IgD-negative memory B cell (primary cell): ENCODE results near the gene UGP2. TPM values are rescaled to one million over a fixed set of nuclear protein-coding genes. Genes with fewer than 3 reads are reported as not detected.
A peak's percentile ranks its signal among the peaks of the same experiment; 100 is the strongest.

Experiments
- H3K27ac Mint-ChIP-seq, 3 donors: one replicate each; pipeline ENCODE4 v1.8.0; 2020 to 2022; ENCODE audit warnings: mild to moderate bottlenecking in 3 of 3, mixed read lengths in 3 of 3, moderate library complexity in 1 of 3
- H3K27me3 Mint-ChIP-seq: one replicate; pipeline ENCODE4 v1.8.0; 2021; ENCODE audit warnings: mixed read lengths
- H3K36me3 Mint-ChIP-seq: one replicate; pipeline ENCODE4 v1.8.0; 2020; ENCODE audit warnings: mild to moderate bottlenecking, mixed read lengths
- H3K4me1 Mint-ChIP-seq, 3 donors: one replicate each; pipeline ENCODE4 v1.8.0; 2020 to 2022; ENCODE audit warnings: mixed read lengths in 3 of 3, mild to moderate bottlenecking in 1 of 3
- H3K4me3 Mint-ChIP-seq, 4 donors: one replicate each; pipeline ENCODE4 v1.8.0; 2020 to 2022; ENCODE audit warnings: mild to moderate bottlenecking in 4 of 4, mixed read lengths in 4 of 4, moderate library complexity in 3 of 4
- H3K9me3 Mint-ChIP-seq, 3 donors: one replicate each; pipeline ENCODE4 v1.8.0; 2020 to 2021; ENCODE audit warnings: mixed read lengths in 3 of 3, mild to moderate bottlenecking in 1 of 3
- polyA plus RNA-seq: library from polyadenylated mRNA; unstranded; fragments of 300-500 nt; fragmentation: Illumina TruSeq; gene quantifications from one replicate; pipeline ENCODE4 v1.2.3, GENCODE V29; 2021

UGP2 gene
- polyA plus RNA-seq, 1 donor from 2014 or later: 79.8 TPM

DNA sequence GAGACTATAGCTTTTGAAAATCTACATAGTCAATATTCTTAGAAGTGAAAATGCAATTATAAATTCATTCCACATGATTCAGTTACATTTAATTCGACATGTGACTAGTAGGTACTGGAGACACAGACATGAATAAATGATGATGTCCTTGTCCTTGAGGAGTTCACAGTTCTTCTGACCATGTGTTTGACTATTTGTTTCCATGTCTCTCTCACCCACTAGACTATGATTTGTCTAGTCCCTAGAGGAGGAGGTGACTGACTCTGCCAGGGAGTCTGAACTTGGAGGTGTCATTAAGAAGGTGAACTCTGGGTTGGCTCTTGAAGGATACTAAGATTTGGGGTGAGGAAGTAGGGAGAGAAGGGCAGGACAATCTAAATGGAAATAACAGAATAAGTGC lies 20.7 kb upstream of the UGP2 start:
- no peak overlapping the region for H3K27ac Mint-ChIP-seq
- peaks cover 4% of the 10 kb centered on the region for H3K36me3 Mint-ChIP-seq
- H3K4me1 Mint-ChIP-seq: peaks cover 2 to 4% (median 2%) of the 10 kb centered on the region in 3 donors
- H3K27me3 Mint-ChIP-seq: peaks cover 7% of the 10 kb centered on the region
- no peaks in the 10 kb centered on the region for H3K9me3 Mint-ChIP-seq
- no peak overlapping the region for H3K4me3 Mint-ChIP-seq

GRCh38 chr2:63821396-63821795 lies 20.3 kb upstream of the UGP2 start:
- peaks cover 7% of the 10 kb centered on the region for H3K27me3 Mint-ChIP-seq
- H3K4me3 Mint-ChIP-seq: no peak overlapping the region
- no peaks in the 10 kb centered on the region for H3K9me3 Mint-ChIP-seq
- H3K4me1 Mint-ChIP-seq: peaks cover 2 to 4% (median 2%) of the 10 kb centered on the region in 3 donors
- H3K36me3 Mint-ChIP-seq: peaks cover 4% of the 10 kb centered on the region
- no peak overlapping the region for H3K27ac Mint-ChIP-seq

GRCh38 chr2:63822478-63822877 lies 19.2 kb upstream of the UGP2 start:
- Mint-ChIP-seq H3K4me3 (no peak overlapping the region), H3K4me1 (peaks cover 2 to 4% (median 2%) of the 10 kb centered on the region in 3 donors), H3K36me3 (peaks cover 4% of the 10 kb centered on the region), H3K27me3 (peaks cover 7% of the 10 kb centered on the region), H3K9me3 (no peaks in the 10 kb centered on the region), H3K27ac (no peak overlapping the region)

GRCh38 chr2:63827749-63828148 lies 13.9 kb upstream of the UGP2 start:
- peaks cover 4% of the 10 kb centered on the region for H3K36me3 Mint-ChIP-seq
- peaks cover 2 to 4% (median 2%) of the 10 kb centered on the region in 3 donors for H3K4me1 Mint-ChIP-seq
- H3K27me3 Mint-ChIP-seq: peaks cover 7% of the 10 kb centered on the region
- no peak overlapping the region for H3K4me3 Mint-ChIP-seq
- H3K9me3 Mint-ChIP-seq: no peaks in the 10 kb centered on the region
- no peak overlapping the region for H3K27ac Mint-ChIP-seq

GRCh38 chr2:63831176-63831575 lies 10.5 kb upstream of the UGP2 start:
- Mint-ChIP-seq H3K27ac (peak overlapping the region in 1 of 3 donors; percentile 43), H3K27me3 (no peaks in the 10 kb centered on the region), H3K36me3 (no peaks in the 10 kb centered on the region), H3K4me1 (no peaks in the 10 kb centered on the region), H3K4me3 (no peak overlapping the region), H3K9me3 (no peaks in the 10 kb centered on the region)

- Mint-ChIP-seq H3K4me1 (peaks cover 0 to under 1% (median 0%) of the 10 kb centered on the region in 3 donors), H3K27ac (no peak overlapping the region), H3K27me3 (no peaks in the 10 kb centered on the region), H3K36me3 (no peaks in the 10 kb centered on the region), H3K9me3 (no peaks in the 10 kb centered on the region), H3K4me3 (no peak overlapping the region)
These were observed 7.3 kb upstream of the UGP2 start for GRCh38 chr2:63834401-63834800.

DNA sequence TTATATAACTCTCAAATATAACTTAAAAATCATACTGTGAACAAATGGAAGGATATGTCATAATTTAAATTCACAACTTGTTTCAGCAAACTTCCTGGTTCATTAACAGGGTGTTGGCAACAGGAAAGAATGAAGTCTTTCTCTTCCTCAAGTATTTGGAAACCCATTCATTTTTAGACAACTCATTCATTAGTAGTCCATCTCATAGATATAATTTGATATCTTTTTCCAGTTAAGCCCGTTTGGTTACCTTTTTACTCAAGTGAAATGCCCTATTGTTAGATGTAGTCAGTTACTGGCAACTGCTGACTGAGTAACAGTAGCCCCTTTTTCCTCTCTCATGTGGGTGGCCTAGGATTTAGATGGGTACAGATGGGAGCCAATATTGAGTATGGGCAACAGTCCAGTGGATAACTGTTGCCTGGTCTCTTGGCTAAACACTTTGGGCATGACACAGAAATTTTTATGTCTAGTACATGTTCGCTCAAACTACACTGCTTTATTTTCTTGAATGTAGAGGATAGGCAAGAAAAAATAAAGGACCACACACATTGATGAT lies 4.6 kb upstream of the UGP2 start:
- no peaks in the 10 kb centered on the region for H3K27me3 Mint-ChIP-seq
- no peaks in the 10 kb centered on the region for H3K36me3 Mint-ChIP-seq
- H3K9me3 Mint-ChIP-seq: no peaks in the 10 kb centered on the region
- peaks cover 13 to 14% (median 13%) of the 10 kb centered on the region in 3 donors for H3K4me1 Mint-ChIP-seq
- H3K27ac Mint-ChIP-seq: no peak overlapping the region
- peak overlapping the region in 1 of 4 donors; percentile 8 for H3K4me3 Mint-ChIP-seq

DNA sequence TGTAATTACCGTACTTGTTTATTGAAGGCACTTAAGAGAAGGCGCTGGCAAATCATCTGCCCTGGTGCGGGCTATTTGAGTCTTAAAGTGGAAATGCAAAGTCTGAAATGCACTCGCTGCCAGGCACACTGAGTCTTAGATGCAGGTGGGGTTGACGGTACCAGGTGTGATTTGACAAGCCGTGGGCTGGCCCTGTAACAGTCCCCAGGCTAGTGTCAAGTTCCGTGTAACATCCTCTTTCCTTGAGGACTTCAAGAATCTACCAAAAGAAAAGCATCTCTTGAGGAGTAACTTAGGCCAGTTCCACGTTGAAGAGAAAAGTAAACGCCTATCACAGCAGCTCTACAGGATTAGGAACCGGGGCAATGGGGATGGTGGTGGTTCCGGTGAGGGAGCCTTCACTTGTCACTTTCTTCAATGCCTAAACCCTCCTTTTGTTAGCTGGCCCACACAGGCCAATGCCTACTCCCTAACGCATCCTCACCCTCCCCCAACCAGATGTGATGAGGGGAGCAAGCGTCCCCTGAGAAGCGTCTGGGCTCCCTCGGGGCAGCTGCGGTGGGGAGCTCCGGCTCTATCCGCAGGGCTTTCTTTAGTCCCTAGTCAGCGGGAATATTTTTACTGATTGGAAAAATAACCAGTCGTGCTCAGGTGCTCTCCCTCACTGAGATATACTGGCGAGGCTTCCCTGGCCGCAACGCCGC lies 1.5 kb upstream of the UGP2 start:
- H3K4me1 Mint-ChIP-seq: peaks cover 26 to 38% (median 34%) of the 10 kb centered on the region in 3 donors
- no peaks in the 10 kb centered on the region for H3K36me3 Mint-ChIP-seq
- peak overlapping the region; percentile 91 to 99 (median 94) for H3K27ac Mint-ChIP-seq
- H3K9me3 Mint-ChIP-seq: no peaks in the 10 kb centered on the region
- peak overlapping the region; percentile 89 to 100 (median 98) for H3K4me3 Mint-ChIP-seq
- no peaks in the 10 kb centered on the region for H3K27me3 Mint-ChIP-seq

GRCh38 chr2:63840785-63841253 lies 877 bp upstream of the UGP2 start:
- Mint-ChIP-seq H3K36me3 (no peaks in the 10 kb centered on the region), H3K27me3 (no peaks in the 10 kb centered on the region), H3K27ac (peak overlapping the region; percentile 91 to 99 (median 94)), H3K9me3 (no peaks in the 10 kb centered on the region), H3K4me3 (peak overlapping the region; percentile 89 to 100 (median 98)), H3K4me1 (peaks cover 32 to 42% (median 38%) of the 10 kb centered on the region in 3 donors)

- no peaks in the 10 kb centered on the region for H3K9me3 Mint-ChIP-seq
- peak overlapping the region; percentile 91 to 99 (median 94) for H3K27ac Mint-ChIP-seq
- H3K36me3 Mint-ChIP-seq: no peaks in the 10 kb centered on the region
- no peaks in the 10 kb centered on the region for H3K27me3 Mint-ChIP-seq
- peaks cover 35 to 48% (median 44%) of the 10 kb centered on the region in 3 donors for H3K4me1 Mint-ChIP-seq
- H3K4me3 Mint-ChIP-seq: peak overlapping the region; percentile 89 to 100 (median 98)
These were observed 709 bp downstream of the UGP2 start for GRCh38 chr2:63842149-63843061.

GRCh38 chr2:63843093-63843492 lies 1.4 kb downstream of the UGP2 start:
- H3K4me3 Mint-ChIP-seq: peak overlapping the region; percentile 89 to 100 (median 98)
- no peaks in the 10 kb centered on the region for H3K9me3 Mint-ChIP-seq
- peaks cover 1% of the 10 kb centered on the region for H3K36me3 Mint-ChIP-seq
- H3K27me3 Mint-ChIP-seq: no peaks in the 10 kb centered on the region
- peaks cover 35 to 51% (median 47%) of the 10 kb centered on the region in 3 donors for H3K4me1 Mint-ChIP-seq
- peak overlapping the region in 2 of 3 donors; percentile 44 to 91 for H3K27ac Mint-ChIP-seq

- H3K9me3 Mint-ChIP-seq: no peaks in the 10 kb centered on the region
- peak overlapping the region in 2 of 4 donors; percentile 43 to 49 for H3K4me3 Mint-ChIP-seq
- H3K27me3 Mint-ChIP-seq: no peaks in the 10 kb centered on the region
- H3K27ac Mint-ChIP-seq: peak overlapping the region in 1 of 3 donors; percentile 3
- peaks cover 1% of the 10 kb centered on the region for H3K36me3 Mint-ChIP-seq
- peaks cover 35 to 51% (median 47%) of the 10 kb centered on the region in 3 donors for H3K4me1 Mint-ChIP-seq
These were observed 2.1 kb downstream of the UGP2 start for GRCh38 chr2:63843791-63844190.

DNA sequence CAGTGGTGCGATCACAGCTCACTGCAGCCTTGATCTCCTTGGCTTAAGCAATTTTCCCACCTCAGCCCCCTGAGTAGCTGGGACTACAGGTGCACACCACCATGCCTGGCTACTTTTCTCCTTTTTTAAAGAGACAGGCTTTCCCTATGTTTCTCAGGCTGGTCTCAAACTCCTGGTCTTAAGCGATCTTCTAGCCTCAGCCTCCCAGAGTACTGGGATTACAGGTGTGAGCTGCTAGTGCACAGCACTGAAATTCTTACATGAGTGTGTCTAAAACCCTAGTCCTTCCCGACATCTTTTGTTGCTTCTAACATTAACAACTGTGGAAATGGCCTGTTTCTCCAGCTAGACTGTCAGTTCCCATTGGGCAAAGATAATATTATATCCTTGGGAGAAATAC lies 2.9 kb downstream of the UGP2 start:
- H3K4me3 Mint-ChIP-seq: peak overlapping the region in 2 of 4 donors; percentile 49 to 76
- peaks cover 1% of the 10 kb centered on the region for H3K36me3 Mint-ChIP-seq
- H3K27me3 Mint-ChIP-seq: no peaks in the 10 kb centered on the region
- H3K9me3 Mint-ChIP-seq: no peaks in the 10 kb centered on the region
- peaks cover 39 to 55% (median 46%) of the 10 kb centered on the region in 3 donors for H3K4me1 Mint-ChIP-seq
- peak overlapping the region in 2 of 3 donors; percentile 3 to 47 for H3K27ac Mint-ChIP-seq

GRCh38 chr2:63845866-63846265 lies 4.2 kb downstream of the UGP2 start:
- Mint-ChIP-seq H3K27me3 (no peaks in the 10 kb centered on the region), H3K9me3 (no peaks in the 10 kb centered on the region), H3K27ac (peak overlapping the region in 1 of 3 donors; percentile 53), H3K4me3 (peak overlapping the region in 2 of 4 donors; percentile 8 to 49), H3K36me3 (peaks cover 1% of the 10 kb centered on the region), H3K4me1 (peaks cover 36 to 54% (median 39%) of the 10 kb centered on the region in 3 donors)

- H3K4me1 Mint-ChIP-seq: peaks cover 40 to 59% (median 43%) of the 10 kb centered on the region in 3 donors
- H3K27ac Mint-ChIP-seq: no peak overlapping the region
- H3K27me3 Mint-ChIP-seq: no peaks in the 10 kb centered on the region
- no peaks in the 10 kb centered on the region for H3K9me3 Mint-ChIP-seq
- no peak overlapping the region for H3K4me3 Mint-ChIP-seq
- peaks cover 1% of the 10 kb centered on the region for H3K36me3 Mint-ChIP-seq
These were observed 4.8 kb downstream of the UGP2 start for GRCh38 chr2:63846487-63846886.
